Epithelial cell of esophagus (primary cell): ENCODE measurements around the gene AP5Z1.

Source experiments
- DNase-seq: peaks from one replicate; pipeline ENCODE4 v3.0.0; 2010; ENCODE audit warnings: low read depth
- H3K4me3 ChIP-seq: 2 replicates; pipeline ENCODE4 v1.5.1; 2011; ENCODE audit warnings: mild to moderate bottlenecking, low read length, control low read depth
- CTCF ChIP-seq: IDR thresholded peaks from 2 replicates; pipeline ENCODE4 v1.5.1; 2011; ENCODE audit warnings: low read depth, mild to moderate bottlenecking, low read length, control low read depth, inconsistent platforms; ENCODE audit not compliant: insufficient read depth; ENCODE audit errors: missing control alignments

The AP5Z1 gene

DNA sequence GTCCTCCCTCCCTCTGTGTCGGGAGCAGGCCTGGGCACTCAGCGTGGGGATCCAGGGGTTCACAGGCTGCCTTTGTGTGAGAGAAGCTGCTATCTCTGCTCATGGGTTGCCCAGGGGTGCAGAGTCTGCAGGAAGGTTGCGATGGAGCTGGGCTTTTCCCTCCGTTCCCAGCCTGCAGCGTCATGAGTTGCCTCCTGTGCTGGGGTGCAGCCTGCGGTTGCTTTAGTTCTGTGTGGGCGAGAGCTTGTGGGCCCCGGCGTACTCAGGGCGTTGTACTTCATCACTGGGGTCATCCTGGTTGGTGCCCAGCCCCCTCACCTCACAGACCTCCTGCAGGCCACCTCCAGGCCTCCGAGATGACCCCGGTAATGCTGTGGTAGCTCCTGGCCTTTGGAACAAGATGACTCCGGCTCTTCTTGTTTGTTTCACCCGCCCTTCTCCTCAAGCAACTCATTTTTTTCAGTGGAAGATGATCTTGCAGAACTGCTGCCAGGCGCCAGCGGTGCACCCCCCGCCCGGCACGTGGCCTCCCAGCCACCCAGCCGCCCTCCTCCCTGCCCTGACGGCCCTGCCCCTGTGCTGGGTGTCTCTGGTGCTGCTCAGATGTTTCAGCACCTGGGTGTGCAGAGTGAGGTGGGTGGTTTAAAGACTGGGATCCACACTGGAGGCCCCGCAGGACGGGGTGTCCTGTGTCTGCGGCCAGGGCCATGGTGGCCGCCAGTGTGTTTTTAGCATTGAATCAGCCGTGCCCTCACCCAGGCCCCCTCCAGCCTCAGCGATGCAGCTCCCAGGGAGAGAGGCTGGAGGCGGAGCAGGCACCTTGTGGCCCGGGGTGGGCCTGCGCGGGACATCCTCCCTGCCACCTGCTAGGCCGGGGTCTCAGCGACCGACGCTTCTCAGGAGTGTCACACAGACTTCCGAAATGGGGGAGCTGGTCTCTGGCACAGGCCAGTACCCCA lies 7.2 kb downstream of the AP5Z1 start:
- DNase-seq = no peak
- no peak for TF ChIP-seq CTCF
- no peak overlapping the region for H3K4me3 ChIP-seq

GRCh38 chr7:4783292-4783652 lies 7.8 kb downstream of the AP5Z1 start:
- TF ChIP-seq CTCF = no peak
- DNase-seq = no peak
- H3K4me3 ChIP-seq = no peak overlapping the region

- DNase-seq = no peak
- no peak overlapping the region for H3K4me3 ChIP-seq
- TF ChIP-seq CTCF = no peak
These were observed 8.4 kb downstream of the AP5Z1 start for GRCh38 chr7:4783762-4784351.

DNA sequence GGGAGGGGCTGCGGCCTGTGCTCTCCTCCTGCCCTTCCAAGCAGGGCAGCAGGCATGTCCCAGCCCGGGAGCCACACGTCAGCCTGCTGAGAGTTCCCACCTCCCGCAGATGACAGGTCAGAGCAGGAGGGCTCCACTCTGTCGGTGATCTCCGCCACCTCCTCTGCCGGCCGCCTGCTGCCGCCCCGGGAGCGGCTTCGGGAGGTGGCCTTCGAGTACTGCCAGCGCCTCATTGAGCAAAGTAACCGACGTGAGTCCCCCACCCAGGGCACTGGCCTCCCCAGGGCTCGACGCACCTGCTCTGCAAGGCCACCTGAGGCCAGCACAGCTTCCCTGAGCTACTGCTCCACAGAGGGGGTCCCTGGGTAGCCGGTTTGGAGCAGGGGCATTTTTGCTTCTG lies 9.4 kb downstream of the AP5Z1 start:
- TF ChIP-seq CTCF = no peak
- DNase-seq = no peak
- no peak overlapping the region for H3K4me3 ChIP-seq

DNA sequence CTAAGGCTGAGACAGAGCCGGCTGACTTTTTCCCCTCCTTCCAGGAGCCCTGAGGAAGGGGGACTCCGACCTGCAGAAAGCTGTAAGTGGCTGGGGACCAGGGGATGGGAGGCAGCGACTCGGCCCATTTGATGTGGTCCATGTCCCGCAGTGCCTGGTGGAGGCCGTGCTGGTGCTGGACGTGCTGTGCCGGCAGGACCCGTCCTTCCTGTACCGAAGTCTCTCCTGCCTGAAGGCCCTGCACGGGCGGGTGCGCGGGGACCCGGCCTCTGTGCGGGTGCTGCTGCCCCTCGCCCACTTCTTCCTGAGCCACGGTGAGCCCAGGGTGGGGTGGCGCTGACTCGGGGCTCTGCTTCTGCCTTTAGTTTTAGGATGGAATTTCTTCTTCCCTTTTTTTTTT lies 9.9 kb downstream of the AP5Z1 start:
- no peak for DNase-seq
- no peak for TF ChIP-seq CTCF
- H3K4me3 ChIP-seq = no peak overlapping the region

DNA sequence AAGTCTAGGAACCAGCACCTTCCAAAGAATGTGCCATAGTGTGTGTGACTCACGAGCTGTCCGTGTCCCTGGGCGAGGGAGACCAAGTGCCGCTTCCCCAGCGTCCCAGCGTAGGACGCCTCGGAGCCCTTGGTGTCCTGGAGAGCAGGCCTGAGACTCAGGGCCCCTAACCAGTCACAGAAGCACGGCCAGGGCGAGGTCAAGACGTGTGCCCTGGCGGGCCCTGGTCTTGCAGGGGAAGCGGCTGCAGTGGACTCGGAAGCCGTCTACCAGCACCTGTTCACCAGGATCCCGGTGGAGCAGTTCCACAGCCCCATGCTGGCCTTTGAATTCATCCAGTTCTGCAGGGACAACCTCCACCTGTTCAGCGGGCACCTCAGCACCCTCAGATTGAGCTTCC lies 10.6 kb downstream of the AP5Z1 start:
- no peak for TF ChIP-seq CTCF
- DNase-seq = no peak
- H3K4me3 ChIP-seq = no peak overlapping the region
